ENCODE results near the gene GSX2.
"Not testable (repeated sequence)": the region's sequence is repeated elsewhere in the genome, so short reads cannot be mapped to it uniquely, and the experiment has no call there.

Gene GSX2

DNA sequence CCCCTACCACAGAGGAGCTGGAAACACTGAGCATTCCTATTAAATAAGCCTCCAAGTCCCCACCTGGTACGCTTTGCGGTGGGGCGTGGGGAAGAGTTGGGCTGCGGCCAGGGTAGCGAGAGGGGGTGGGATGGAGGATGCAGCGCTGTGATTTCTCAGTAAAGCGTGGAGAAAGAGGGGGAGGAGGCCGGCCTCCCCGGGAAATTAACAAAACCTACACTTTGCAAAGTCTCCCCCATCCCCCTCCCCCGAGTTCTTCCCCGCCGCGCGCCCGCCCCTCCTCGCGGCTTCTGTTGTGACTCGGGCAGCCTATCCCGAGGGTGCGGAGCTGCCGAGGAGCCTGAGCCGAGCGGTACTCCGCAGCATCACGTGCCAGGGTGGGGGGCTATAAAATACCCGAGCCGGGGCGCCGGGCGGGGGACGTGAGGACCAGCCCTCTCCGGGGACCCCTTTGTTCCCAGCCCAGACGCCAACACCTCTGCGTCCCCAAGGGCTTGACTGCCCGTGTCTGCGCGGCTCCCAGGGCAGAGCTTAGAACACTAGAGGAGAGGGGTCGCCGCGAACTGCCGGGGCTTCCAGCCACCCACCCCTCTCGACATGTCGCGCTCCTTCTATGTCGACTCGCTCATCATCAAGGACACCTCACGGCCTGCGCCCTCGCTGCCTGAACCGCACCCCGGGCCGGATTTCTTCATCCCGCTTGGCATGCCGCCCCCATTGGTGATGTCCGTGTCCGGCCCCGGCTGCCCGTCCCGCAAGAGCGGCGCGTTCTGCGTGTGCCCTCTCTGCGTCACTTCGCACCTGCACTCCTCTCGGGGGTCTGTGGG lies at the start of gene GSX2:
Gene GSX2 (plus strand): TSS at position 416 of the 827 bp plus-strand sequence. CDS start 182 bp downstream, at position 598.
- ATAC-seq (ENCODE audit: insufficient read depth, low read depth) (no peak), DNase-seq (no peak)
- H3K79me2 ChIP-seq (ENCODE audit: insufficient read depth, low read length): no peaks in the 10 kb centered on the region
- H3K4me1 ChIP-seq (ENCODE audit: insufficient read depth, low read length): no peaks in the 10 kb centered on the region
- peaks cover 3% of the 10 kb centered on the region for H3K27me3 ChIP-seq (ENCODE audit: insufficient read depth, low read length, poor library complexity)
- no peak within 1 kb of the TSS for H3K27ac ChIP-seq (ENCODE audit: low read length)
- H3K9me3 ChIP-seq (ENCODE audit: insufficient read depth, low read length, severe bottlenecking): no peaks in the 10 kb centered on the region
- no peak within 1 kb of the TSS for H3K4me2 ChIP-seq (ENCODE audit: insufficient read depth, low read length)
- no peak within 1 kb of the TSS for H3K4me3 ChIP-seq (ENCODE audit: low read depth in 1 of 2, low read length in 2 of 2)
- no peaks in the 10 kb centered on the region for H3K36me3 ChIP-seq (ENCODE audit: insufficient read depth, low read length)
- no peaks in the 10 kb centered on the region for H4K20me1 ChIP-seq (ENCODE audit: insufficient read depth, low read length)
- no peak within 1 kb of the TSS for H3K9ac ChIP-seq (ENCODE audit: low read depth, low read length)
- H2AFZ ChIP-seq (ENCODE audit: low read depth, low read length): no peak within 1 kb of the TSS
- no peak for TF ChIP-seq EZH2 (IDR thresholded peaks at IDR 0.05; ENCODE audit: borderline replicate concordance, low read depth, low read length, severe bottlenecking)
- no peak for TF ChIP-seq CTCF (IDR thresholded peaks at IDR 0.05; ENCODE audit: borderline replicate concordance, extremely low read depth, low read length, poor library complexity, severe bottlenecking)

GRCh38 chr4:54050214-54050904 lies 49.6 kb upstream of the GSX2 start:
- Histone ChIP-seq H3K79me2 (ENCODE audit: insufficient read depth, low read length) (peaks cover 61% of the 10 kb centered on the region), H3K36me3 (ENCODE audit: insufficient read depth, low read length) (peaks cover 24% of the 10 kb centered on the region; the same call in 1 of the 2 replicates), H3K4me2 (ENCODE audit: insufficient read depth, low read length) (no peak overlapping the region), H3K27me3 (ENCODE audit: insufficient read depth, low read length, poor library complexity) (no peaks in the 10 kb centered on the region), H3K4me3 (ENCODE audit: low read depth in 1 of 2, low read length in 2 of 2) (no peak overlapping the region), H3K4me1 (ENCODE audit: insufficient read depth, low read length) (no peaks in the 10 kb centered on the region), H3K27ac (ENCODE audit: low read length) (no peak overlapping the region), H3K9ac (ENCODE audit: low read depth, low read length) (no peak overlapping the region), H2AFZ (ENCODE audit: low read depth, low read length) (no peak overlapping the region), H4K20me1 (ENCODE audit: insufficient read depth, low read length) (peaks cover 25% of the 10 kb centered on the region), H3K9me3 (ENCODE audit: insufficient read depth, low read length, severe bottlenecking) (no peaks in the 10 kb centered on the region)
- TF ChIP-seq EZH2 (IDR thresholded peaks at IDR 0.05; ENCODE audit: borderline replicate concordance, low read depth, low read length, severe bottlenecking): no peak
- TF ChIP-seq CTCF (IDR thresholded peaks at IDR 0.05; ENCODE audit: borderline replicate concordance, extremely low read depth, low read length, poor library complexity, severe bottlenecking): no peak
- no peak for ATAC-seq (ENCODE audit: insufficient read depth, low read depth)
- DNase-seq: no peak

GRCh38 chr4:54053322-54053721 lies 46.6 kb upstream of the GSX2 start:
- H3K4me3 ChIP-seq (ENCODE audit: low read depth in 1 of 2, low read length in 2 of 2); DNase-seq; ATAC-seq (ENCODE audit: insufficient read depth, low read depth); H2AFZ ChIP-seq (ENCODE audit: low read depth, low read length); H3K4me2 ChIP-seq (ENCODE audit: insufficient read depth, low read length); H3K9me3 ChIP-seq (ENCODE audit: insufficient read depth, low read length, severe bottlenecking); H3K27me3 ChIP-seq (ENCODE audit: insufficient read depth, low read length, poor library complexity); H3K9ac ChIP-seq (ENCODE audit: low read depth, low read length); H3K27ac ChIP-seq (ENCODE audit: low read length): not testable (repeated sequence)
- Histone ChIP-seq H3K36me3 (ENCODE audit: insufficient read depth, low read length) (peaks cover 23% of the 10 kb centered on the region; the same call in 1 of the 2 replicates), H3K4me1 (ENCODE audit: insufficient read depth, low read length) (peaks cover 18% of the 10 kb centered on the region), H4K20me1 (ENCODE audit: insufficient read depth, low read length) (peaks cover 53% of the 10 kb centered on the region), H3K79me2 (ENCODE audit: insufficient read depth, low read length) (peaks cover 91% of the 10 kb centered on the region)

DNA sequence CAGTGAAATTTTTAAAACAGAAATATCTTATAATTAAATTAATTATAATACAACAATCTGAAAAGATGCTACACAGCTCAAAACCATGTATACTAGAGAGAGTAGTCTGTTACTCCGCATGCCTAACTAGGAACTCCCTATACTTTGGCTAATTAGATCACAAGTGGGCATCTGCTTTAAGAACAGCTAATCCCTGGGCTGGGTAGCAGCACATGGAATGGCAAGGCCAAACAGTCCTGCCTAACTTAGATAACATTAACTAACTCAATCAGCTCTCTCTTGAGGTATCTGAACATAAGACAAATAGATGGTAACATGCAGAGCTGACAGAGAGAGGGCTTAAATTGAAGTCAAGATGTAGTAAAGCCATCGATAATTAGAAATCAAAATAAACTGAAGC lies 45.5 kb upstream of the GSX2 start:
- Histone ChIP-seq H3K79me2 (ENCODE audit: insufficient read depth, low read length) (peaks cover 98% of the 10 kb centered on the region), H3K36me3 (ENCODE audit: insufficient read depth, low read length) (peaks cover 11% of the 10 kb centered on the region; the same call in 1 of the 2 replicates), H4K20me1 (ENCODE audit: insufficient read depth, low read length) (peaks cover 55% of the 10 kb centered on the region), H3K4me3 (ENCODE audit: low read depth in 1 of 2, low read length in 2 of 2) (no peak overlapping the region), H3K27me3 (ENCODE audit: insufficient read depth, low read length, poor library complexity) (no peaks in the 10 kb centered on the region), H3K4me1 (ENCODE audit: insufficient read depth, low read length) (peaks cover 22% of the 10 kb centered on the region), H3K4me2 (ENCODE audit: insufficient read depth, low read length) (no peak overlapping the region), H3K27ac (ENCODE audit: low read length) (no peak overlapping the region), H3K9me3 (ENCODE audit: insufficient read depth, low read length, severe bottlenecking) (no peaks in the 10 kb centered on the region), H3K9ac (ENCODE audit: low read depth, low read length) (no peak overlapping the region), H2AFZ (ENCODE audit: low read depth, low read length) (no peak overlapping the region)
- TF ChIP-seq CTCF (IDR thresholded peaks at IDR 0.05; ENCODE audit: borderline replicate concordance, extremely low read depth, low read length, poor library complexity, severe bottlenecking) (no peak), EZH2 (IDR thresholded peaks at IDR 0.05; ENCODE audit: borderline replicate concordance, low read depth, low read length, severe bottlenecking) (no peak)
- ATAC-seq (ENCODE audit: insufficient read depth, low read depth) (no peak), DNase-seq (no peak)

Measured in DND-41 (cell line).